GM18505 (cell line): Measurements from ENCODE around the gene CCDC91.

Experiments
- ATAC-seq: cut with Tn5 transposase; IDR thresholded peaks from one replicate; pipeline ENCODE4 v1.9.1; 2021; ENCODE audit not compliant: unreplicated experiment
- POLR2A ChIP-seq: IDR thresholded peaks from 4 replicates; pipeline ENCODE4 v1.6.1; 2011; ENCODE audit warnings: borderline replicate concordance; ENCODE audit not compliant: insufficient read depth, insufficient read length; ENCODE audit errors: extremely low read depth

The CCDC91 gene

DNA sequence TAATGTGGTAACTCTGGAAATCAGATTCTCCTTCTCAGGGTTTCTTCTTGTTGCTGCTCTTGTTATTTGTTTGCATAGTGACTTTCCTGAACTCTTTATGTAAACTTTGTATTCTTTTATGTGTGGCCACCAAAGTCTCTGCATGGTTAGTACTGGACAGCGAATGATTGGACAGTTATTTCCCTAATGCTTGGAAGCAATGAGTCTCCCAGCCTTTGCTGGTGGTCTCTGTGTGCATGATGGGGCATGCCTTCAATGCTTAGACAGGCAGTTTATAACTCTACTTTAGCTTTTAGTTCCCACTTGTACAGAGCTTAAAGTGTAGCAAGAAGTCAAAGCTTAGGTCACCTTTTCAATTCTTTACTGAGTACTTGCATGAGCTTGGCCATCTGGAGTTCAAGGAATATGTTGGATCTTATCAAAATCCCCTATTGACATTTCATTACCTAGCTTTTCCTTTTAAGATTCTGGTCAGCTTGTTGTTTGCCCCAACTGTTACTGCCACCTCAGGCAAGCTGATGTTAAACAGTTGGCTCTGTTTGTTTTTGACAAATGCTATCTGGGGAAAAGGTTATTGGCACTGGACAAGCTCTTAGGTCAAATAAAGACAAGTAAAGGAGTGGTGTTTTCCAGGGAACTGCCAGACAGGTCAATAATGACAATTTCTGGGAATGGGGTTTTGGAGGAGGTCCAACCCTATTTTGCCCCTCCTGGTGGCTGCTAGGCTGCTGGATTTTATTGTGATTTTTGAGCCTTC lies 12.3 kb downstream of the CCDC91 start:
- no peak for ATAC-seq

GRCh38 chr12:28209782-28210181 lies 19.5 kb downstream of the CCDC91 start:
- ATAC-seq = no peak
- no peak for TF ChIP-seq POLR2A

More for the DNA sequence above, 12.3 kb downstream of the CCDC91 start:
- TF ChIP-seq POLR2A = no peak

- ATAC-seq = no peak
- TF ChIP-seq POLR2A = no peak
Observed at GRCh38 chr12:28212182-28212581, 21.9 kb downstream of the CCDC91 start.

- no peak for TF ChIP-seq POLR2A
Observed at GRCh38 chr12:28215021-28215420, 24.8 kb downstream of the CCDC91 start.

GRCh38 chr12:28216016-28216415 lies 25.8 kb downstream of the CCDC91 start:
- ATAC-seq = no peak
- TF ChIP-seq POLR2A = no peak

More at GRCh38 chr12:28215021-28215420, 24.8 kb downstream of the CCDC91 start:
- ATAC-seq = no peak

DNA sequence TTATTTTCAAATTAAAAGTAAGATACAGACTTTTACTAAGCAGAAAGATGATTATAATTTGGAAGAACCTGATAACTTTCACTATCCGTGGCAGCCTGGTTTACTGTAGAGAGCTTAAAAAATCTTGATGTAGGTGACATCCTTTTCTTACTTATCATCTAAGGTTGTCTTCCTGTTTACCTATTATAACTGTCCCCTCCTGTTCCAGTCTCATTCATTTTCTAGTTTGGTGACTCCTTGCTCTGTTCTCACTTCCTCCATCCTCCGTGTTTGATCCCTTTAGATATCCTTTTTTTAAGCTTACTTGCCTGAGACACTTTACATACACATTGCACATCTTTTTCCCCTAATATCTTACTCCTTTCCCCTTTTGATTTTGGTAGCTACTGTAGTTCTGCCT lies 27.5 kb downstream of the CCDC91 start:
- TF ChIP-seq POLR2A = no peak

GRCh38 chr12:28218875-28219274 lies 28.6 kb downstream of the CCDC91 start:
- no peak for TF ChIP-seq POLR2A
- no peak for ATAC-seq

More for the DNA sequence above, 27.5 kb downstream of the CCDC91 start:
- peak; percentile 72 for ATAC-seq

DNA sequence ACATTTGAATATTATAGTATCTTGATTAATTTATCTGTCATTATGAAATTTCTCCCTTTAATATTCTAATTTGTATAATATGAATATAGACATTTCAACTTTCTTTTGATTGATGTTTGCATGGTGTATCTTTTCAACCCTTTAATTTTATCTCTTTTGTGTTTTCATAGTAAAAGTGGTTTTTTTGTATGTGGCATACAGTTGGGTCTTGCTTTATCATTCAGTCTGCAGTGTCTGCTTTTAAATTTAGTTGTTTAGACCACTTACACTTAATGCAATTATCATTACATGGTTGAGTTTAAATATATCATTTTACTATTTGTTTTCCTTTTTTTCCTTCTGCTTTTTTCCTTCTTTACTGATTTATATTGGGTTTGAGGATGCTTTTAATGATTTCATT lies 29.6 kb downstream of the CCDC91 start:
- no peak for TF ChIP-seq POLR2A
- ATAC-seq = no peak

- ATAC-seq = no peak
- no peak for TF ChIP-seq POLR2A
Observed at GRCh38 chr12:28222081-28222700, 31.9 kb downstream of the CCDC91 start.

- TF ChIP-seq POLR2A = no peak
Observed at GRCh38 chr12:28223025-28223554, 32.8 kb downstream of the CCDC91 start.

DNA sequence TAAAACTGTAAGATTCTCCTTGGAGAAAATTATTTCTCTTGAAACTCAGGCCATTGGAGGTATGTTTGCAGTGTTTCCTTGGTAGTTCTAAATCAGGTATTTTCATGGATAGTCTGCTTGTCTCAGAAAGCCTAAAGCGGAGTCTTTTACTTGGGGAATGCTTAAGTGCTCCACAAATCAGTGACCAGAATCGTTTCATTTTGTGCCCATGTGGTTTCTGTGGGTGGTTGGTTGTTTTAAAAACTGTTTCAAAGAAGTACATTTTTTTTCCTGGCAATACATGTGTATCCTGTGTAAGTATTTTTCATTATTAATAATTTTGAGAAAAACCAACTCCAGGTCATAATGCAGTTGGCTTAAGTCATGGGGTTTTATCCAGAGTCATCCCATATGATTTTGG lies 33.6 kb downstream of the CCDC91 start:
- ATAC-seq = no peak
- no peak for TF ChIP-seq POLR2A

More at GRCh38 chr12:28223025-28223554, 32.8 kb downstream of the CCDC91 start:
- peak; percentile 94 for ATAC-seq

DNA sequence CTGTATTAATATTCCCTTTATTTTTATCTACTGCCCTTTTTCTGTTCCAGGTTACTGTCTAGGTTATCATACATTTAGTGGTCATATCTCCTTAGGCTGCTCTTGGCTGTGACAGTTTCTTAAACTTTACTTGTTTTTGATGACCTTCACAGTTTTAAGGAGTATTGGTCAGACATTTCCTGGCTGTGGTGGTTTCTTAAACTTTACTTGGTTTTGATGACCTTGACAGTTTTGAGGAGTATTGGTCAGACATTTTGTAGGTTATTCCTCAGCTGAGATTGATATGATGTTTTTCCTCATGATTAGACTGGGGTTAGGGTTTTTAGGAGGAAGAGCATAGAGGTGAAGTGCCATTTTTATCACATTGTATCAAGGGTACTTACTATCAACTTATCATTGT lies 36.4 kb downstream of the CCDC91 start:
- ATAC-seq = no peak
- TF ChIP-seq POLR2A = no peak

GRCh38 chr12:28227251-28227650 lies 37.0 kb downstream of the CCDC91 start:
- no peak for TF ChIP-seq POLR2A
- no peak for ATAC-seq

- no peak for TF ChIP-seq POLR2A
Observed at GRCh38 chr12:28231248-28231647, 41.0 kb downstream of the CCDC91 start.

More at GRCh38 chr12:28231248-28231647, 41.0 kb downstream of the CCDC91 start:
- ATAC-seq = no peak
